AG10803 (cell line): ENCODE measurements around the gene FILIP1L.

Source experiments
- DNase-seq: peaks from one replicate; pipeline ENCODE4 v3.0.0; 2010; ENCODE audit warnings: low read depth
- H3K4me3 ChIP-seq: 2 replicates; pipeline ENCODE4 v1.5.1; 2011; ENCODE audit warnings: mild to moderate bottlenecking, low read length, control low read depth
- TF ChIP-seq, protein P1 (sequence below): conservative IDR thresholded peaks from 2 replicates; pipeline ENCODE4 v1.5.1; 2011; ENCODE audit warnings: mild to moderate bottlenecking, low read length, control low read depth, inconsistent platforms

FILIP1L gene

DNA sequence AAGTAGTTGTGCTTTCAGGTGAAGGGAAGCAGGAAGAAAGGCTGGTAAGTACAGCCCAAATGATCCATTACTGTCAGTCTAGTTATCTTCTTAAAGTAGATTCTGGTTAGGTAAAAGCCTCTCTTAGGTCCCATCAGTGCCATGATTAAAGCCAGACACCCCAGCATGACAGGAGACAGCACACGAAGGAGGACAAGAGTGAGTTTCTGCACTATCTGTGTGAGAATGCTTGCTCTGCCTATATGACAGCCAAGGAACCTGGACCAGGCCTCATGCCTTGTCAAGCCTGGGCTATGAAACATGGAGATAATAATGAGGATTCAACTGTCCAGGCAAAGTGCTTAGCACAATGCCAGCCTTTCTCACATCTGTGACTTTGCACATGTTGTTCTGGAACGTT lies 13.5 kb upstream of the FILIP1L start:
- no peak for DNase-seq
- H3K4me3 ChIP-seq = no peak overlapping the region
- TF ChIP-seq, protein P1, sequence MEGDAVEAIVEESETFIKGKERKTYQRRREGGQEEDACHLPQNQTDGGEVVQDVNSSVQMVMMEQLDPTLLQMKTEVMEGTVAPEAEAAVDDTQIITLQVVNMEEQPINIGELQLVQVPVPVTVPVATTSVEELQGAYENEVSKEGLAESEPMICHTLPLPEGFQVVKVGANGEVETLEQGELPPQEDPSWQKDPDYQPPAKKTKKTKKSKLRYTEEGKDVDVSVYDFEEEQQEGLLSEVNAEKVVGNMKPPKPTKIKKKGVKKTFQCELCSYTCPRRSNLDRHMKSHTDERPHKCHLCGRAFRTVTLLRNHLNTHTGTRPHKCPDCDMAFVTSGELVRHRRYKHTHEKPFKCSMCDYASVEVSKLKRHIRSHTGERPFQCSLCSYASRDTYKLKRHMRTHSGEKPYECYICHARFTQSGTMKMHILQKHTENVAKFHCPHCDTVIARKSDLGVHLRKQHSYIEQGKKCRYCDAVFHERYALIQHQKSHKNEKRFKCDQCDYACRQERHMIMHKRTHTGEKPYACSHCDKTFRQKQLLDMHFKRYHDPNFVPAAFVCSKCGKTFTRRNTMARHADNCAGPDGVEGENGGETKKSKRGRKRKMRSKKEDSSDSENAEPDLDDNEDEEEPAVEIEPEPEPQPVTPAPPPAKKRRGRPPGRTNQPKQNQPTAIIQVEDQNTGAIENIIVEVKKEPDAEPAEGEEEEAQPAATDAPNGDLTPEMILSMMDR = no peak

DNA sequence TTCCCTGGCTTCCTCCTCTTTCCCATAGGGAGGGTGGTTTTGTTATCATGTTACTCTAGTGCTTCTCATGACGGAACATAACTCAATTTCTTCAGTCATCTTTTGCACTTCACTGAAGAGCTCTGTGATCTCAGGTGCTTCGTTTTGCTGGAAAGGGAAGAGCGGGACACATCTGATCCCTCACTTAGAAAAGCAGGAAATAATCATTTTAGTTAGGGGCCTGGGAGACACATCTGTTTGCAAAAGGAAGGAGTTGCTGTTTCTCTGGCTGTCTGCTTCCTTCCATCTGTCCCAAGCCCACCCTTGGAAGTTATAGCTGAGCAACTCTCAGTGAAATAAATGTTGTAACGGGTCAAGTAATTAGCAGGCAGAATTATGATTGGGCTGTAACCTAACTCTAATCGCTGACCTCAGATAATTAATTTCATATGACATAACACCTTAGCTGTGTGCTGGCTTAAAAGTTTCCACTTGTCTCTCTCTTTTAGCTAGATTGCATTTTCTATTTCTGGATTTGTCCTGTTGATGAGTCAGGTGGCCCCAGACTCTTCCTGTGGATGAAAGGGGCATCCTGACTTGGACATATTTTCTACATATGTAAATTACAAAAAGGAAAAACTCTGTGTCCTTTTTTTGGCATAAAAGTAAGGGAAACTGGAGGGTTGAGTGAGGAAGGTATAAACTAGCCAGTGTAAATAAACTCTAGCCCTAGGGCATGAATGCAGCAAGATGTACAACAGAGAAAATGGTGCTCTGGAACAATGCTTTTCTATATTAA lies 11.0 kb upstream of the FILIP1L start:
- no peak for DNase-seq
- no peak overlapping the region for H3K4me3 ChIP-seq
- TF ChIP-seq, protein P1 = no peak

DNA sequence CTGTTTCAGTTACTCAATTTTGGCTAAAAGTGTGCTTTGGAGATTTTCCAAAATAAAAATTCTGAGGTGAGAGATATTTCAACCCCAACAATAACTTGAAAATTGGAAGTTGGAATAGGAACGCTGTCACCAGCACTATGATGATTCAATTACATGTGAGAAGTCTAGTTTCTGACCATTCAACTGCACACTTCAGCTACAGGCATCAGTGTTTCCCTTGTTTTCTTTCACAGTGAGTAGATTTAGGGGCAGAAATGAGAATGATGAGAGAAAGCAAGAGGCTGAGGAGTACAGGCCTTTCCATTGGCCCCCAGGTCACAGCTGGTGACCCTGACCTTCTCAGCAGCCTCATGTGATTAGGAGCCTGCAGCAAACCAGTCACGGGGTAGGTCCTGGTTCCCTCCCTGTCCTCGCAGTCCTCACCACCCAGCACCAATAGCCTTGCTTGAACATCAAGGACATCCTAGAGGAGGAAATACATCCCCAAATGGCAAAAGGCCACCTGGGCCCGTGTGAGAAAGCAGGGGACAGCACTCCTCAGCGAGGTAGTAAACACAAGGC lies 10.0 kb upstream of the FILIP1L start:
- DNase-seq = no peak
- TF ChIP-seq, protein P1 = no peak
- H3K4me3 ChIP-seq = no peak overlapping the region

DNA sequence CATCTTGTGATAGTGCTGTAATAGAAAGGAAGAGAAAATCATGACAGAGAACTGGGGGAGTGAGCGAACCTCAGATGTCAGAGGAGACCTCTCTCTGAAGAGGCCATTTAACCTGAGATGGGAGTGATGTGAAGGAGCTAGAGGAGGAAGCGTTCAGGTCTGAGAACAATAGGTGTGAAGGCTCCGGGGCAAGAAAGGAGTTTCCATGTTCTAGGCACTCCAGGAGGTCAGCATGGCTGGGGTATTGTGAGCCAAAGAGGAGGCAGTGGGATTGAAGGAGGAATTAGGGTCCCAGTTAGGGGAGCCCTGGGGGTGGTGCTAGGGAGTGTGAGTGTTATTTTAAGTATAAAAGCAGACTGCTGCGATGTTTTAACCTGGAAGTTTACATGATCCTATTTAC lies 8.8 kb upstream of the FILIP1L start:
- no peak for DNase-seq
- TF ChIP-seq, protein P1 = no peak
- no peak overlapping the region for H3K4me3 ChIP-seq

DNA sequence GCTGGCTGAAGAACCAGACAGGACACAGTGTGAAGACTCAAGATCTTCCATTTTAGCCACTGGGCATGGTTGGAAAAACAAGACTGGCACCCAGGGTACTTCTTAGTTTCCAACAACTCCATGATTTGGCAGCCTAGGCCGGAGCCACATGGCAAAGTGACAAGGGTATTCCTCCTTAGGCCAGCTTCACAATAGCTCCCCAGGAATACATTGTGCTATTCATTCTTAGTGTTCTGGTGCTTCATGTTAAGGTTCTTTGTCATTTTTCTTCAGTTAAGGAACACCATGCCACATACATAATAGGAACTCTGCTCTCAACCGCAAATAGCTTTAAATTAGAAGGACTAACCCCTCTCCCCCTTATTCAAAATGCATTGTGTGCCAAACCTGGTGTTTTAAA lies 8.0 kb upstream of the FILIP1L start:
- no peak overlapping the region for H3K4me3 ChIP-seq
- TF ChIP-seq, protein P1 = no peak
- DNase-seq = no peak

DNA sequence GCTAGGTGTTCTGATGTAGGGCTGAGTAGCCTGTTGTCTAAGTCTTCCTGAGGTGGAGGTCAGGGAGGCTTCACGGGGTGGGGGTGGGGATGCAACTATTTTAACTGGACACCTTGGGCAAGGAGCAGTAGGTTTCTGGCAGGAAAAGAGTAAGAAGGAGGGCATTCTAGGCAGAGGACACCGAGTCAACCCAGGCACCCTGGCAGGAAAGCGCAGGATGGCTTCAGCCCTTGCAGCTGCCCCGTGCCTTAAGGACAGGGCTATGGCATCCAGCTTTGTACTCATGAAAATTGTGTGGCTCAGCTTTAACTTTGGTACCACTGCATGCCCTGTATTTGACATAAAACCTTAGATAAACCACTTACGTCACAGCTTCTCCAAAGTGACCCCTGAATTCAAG lies 6.4 kb upstream of the FILIP1L start:
- no peak overlapping the region for H3K4me3 ChIP-seq
- TF ChIP-seq, protein P1 = no peak
- DNase-seq = no peak

DNA sequence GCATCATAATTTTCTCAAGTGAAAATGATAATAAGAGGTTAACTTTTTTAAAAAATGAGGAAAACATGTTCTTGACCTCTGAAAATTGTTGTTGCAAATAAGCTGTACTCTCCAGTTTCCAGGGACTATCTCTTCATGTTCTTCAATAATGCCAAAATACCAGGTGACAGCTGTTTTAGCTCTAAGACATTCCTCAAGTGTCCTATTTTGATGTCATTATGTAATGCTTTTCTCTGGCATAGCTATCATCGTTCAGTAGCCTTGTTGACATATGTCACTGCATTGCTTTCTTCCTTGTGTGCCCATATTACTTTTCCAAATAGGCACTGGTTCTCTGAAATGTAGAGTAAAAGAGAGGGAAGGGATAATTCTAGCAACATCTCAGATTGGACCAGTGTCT lies 5.7 kb upstream of the FILIP1L start:
- H3K4me3 ChIP-seq = no peak overlapping the region
- TF ChIP-seq, protein P1 = no peak
- no peak for DNase-seq
